ENCODE measurements around the gene STEAP1.
"Not testable (repeated sequence)": the region's sequence is repeated elsewhere in the genome, so short reads cannot be mapped to it uniquely, and the experiment has no call there.

The STEAP1 gene

DNA sequence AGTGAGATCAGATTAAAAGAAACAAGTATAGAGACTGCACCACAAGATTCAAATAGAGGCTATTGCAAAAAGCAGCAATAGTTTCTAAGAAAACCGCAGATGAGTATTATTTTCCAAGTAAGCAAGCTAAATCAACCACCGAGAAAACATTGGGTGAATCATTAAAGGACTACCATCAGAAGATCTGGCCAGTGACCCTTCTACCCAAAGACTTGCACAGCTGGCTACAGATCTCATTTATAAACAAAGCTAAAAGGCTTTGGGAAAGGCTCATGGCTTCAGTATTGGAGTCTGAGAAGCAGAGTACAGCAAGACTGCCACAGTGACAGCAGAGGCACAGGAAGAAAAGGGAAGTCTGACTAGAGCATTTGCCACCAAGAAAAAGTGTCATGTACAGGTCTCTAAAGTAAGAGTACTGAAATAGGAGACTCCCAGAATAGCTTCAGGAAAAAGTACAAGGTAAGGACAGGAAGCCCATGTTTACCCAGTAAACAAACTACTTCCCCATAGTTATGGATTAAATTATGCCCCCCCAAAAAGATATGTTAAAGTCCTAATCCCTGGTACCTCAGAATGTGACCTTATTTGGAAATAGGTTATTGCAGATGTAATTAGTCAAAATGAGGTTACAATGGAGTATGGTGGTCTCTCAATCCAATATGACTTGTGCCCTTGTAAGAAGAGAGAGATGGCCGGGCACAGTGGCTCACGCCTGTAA lies 19.0 kb downstream of the STEAP1 start:
- no peak for DNase-seq (ENCODE audit: low read depth)

GRCh38 chr7:90175667-90176066 lies 21.4 kb downstream of the STEAP1 start:
- DNase-seq (ENCODE audit: low read depth), result no peak

DNA sequence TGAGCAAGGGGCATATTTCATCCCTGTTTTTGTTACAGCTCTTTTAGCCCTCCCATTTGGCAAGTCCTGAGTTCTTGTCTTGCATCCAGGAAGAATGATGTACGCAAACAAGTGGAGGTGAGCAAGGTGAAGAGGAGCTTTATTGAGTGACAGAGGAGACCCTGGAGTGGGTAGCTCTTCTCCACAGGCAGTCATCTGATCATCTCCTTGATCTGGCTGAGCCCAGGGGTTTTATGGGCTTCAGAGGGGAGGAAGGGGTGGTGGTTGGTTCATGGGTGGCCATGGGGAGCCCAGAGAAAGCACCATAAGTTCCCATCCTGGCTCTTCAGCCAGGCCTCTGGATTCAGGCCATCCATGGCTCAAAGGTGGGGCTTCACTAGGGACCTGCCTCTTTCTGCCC lies 21.9 kb downstream of the STEAP1 start:
- DNase-seq (ENCODE audit: low read depth), result no peak

- no peak for DNase-seq (ENCODE audit: low read depth)
Observed at GRCh38 chr7:90178166-90178565, 23.9 kb downstream of the STEAP1 start.

GRCh38 chr7:90178679-90179278 lies 24.5 kb downstream of the STEAP1 start:
- DNase-seq (ENCODE audit: low read depth), result peak; percentile 81

DNA sequence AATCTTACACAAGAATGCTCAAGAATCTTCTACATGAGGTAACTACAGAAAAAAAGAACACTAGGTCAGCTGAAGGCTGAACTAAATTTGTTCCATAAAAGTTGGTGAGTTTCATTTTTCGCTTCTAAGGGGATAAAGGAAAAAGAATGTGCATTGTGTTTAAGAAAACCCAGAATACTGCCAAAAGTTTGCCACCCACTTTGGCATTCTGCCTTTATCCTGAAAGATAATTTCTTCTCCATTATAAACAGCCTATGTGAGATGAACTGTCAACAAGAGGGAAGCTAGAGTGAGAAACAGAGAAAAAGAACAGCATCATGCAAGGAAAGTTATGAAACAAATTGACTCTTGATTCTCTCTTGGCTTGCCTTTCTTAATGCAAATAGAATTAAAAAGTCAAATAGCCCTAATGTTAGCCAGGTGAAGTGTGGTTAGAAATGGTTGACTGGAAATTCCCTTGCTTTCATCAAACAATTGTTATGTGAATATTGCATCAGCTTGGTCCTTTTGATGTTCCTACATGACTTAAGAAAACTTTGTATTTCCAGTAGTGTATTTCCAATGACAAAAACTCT lies 25.8 kb downstream of the STEAP1 start:
- no peak for DNase-seq (ENCODE audit: low read depth)

GRCh38 chr7:90180649-90181048 lies 26.4 kb downstream of the STEAP1 start:
- DNase-seq (ENCODE audit: low read depth), result no peak

- no peak for DNase-seq (ENCODE audit: low read depth)
Observed at GRCh38 chr7:90181485-90181884, 27.2 kb downstream of the STEAP1 start.

DNA sequence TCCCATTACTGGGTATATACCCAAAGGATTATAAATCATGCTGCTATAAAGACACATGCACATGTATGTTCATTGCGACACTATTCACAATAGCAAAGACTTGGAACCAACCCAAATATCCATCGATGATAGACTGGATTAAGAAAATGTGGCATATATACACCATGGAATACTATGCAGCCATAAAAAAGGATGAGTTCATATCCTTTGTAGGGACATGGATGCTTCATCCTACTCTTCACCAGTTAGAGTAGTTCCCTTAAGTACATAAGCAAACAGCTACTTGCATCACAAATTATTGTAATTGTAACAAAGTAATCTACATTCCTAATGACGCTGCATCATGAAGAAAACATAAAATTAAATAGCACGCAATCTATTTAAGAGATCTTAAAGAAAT lies 32.0 kb downstream of the STEAP1 start:
- not testable (repeated sequence) for DNase-seq (ENCODE audit: low read depth)

GRCh38 chr7:90187507-90188050 lies 33.3 kb downstream of the STEAP1 start:
- DNase-seq (ENCODE audit: low read depth), result no peak

GRCh38 chr7:90188281-90188680 lies 34.0 kb downstream of the STEAP1 start:
- DNase-seq (ENCODE audit: low read depth), result no peak

DNA sequence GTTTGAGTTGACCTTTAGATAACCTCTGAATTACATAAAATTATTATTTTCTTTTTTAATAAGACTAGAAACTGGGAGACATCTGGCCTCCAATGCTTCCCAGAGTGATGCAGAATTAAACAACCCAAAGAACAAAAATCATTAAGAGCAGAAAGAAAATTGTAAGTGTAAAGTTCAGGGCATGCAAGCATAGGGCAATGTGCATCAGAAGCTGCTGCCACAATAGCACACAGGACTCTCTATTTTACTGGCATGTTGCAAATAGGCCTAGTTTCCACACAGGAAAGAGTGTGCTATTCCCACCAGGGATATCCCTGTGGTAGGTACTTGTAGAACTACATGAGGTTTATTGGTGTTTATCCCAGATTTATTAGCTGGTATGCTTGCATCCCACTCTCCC lies 36.7 kb downstream of the STEAP1 start:
- DNase-seq (ENCODE audit: low read depth), result no peak

DNA sequence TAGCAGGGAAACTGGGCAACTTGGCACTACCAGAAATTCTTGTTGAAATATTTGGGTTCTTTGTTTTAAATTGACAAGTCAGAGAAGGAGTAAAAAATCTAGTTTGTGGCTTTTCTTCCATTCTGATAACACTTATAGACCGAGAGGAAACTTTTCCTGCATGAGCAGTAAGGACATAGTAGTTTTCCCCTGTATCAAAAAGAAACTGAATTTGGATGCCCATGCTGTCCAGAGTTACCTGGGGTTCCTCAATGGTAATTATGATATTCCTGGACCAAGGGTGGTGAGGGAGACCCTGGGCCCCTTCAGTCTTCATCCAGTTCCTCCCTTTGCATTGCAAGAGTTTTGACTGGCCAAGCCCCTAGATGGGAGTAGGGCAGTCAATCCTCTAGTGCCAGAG lies 37.4 kb downstream of the STEAP1 start:
- DNase-seq (ENCODE audit: low read depth), result no peak

- no peak for DNase-seq (ENCODE audit: low read depth)
Observed at GRCh38 chr7:90192876-90193750, 38.8 kb downstream of the STEAP1 start.

DNA sequence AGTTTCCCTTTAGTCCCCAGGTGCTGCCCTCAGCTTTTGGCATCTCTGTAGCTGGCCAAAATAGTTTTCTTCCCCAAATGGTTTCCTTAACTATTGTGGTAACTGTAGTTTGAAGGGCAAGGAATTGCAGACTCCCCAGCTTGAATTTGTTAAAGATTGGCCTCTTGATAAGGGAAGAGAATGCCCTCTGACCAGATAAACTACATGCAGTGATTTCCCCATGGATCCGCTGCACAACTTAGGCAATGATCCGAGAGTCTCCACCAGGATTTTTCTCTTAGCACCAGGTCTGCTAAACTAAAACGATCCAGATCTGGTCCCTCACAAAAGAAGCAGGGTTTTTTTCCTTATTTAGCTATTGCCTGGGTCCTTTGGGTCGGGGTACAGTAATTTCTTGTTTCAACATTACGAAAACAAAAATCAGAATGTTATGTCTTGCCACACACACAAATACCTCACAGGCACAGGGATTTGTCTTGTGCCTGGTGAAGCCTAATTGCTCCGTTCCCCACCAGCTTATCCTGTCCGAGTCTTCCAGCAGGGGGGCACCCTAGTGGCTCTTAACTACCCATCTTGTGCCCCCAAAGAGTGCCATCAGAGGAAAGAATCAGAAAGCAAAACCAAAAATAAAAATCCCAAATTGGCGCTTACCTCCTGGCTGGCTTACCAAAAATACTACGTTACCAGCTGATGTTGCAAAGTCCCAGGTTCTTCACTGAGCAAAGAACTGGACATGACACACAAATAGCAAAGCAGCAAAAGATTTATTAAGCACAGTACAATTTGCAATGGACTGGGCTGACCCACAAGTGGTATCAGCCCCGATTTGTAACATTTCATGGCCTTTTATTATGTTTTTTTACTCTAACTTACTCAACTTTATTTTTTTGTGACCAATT lies 40.9 kb downstream of the STEAP1 start:
- DNase-seq (ENCODE audit: low read depth), result no peak

- no peak for DNase-seq (ENCODE audit: low read depth)
Observed at GRCh38 chr7:90201500-90202195, 47.4 kb downstream of the STEAP1 start.

DNA sequence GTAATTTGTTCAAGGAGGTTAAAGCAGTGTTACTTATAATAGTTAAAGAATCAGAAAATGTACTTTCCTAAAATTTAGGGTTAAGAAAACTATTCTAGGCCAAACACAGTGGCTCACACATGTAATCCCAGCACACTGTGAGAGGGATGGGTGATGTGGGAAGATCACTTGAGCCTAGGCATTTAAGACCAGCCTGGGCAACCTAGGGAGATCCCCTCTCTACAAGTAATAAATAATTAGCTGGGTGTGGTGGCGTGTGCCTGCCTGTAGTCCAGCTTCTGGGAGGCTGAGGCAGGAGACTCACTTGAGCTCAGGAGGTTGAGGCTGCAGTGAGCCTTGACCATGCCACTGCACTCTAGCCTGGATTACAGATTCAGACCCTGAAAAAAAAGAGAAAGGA lies 53.7 kb downstream of the STEAP1 start:
- no peak for DNase-seq (ENCODE audit: low read depth)

- DNase-seq (ENCODE audit: low read depth), result no peak
Observed at GRCh38 chr7:90209776-90210175, 55.5 kb downstream of the STEAP1 start.

DNA sequence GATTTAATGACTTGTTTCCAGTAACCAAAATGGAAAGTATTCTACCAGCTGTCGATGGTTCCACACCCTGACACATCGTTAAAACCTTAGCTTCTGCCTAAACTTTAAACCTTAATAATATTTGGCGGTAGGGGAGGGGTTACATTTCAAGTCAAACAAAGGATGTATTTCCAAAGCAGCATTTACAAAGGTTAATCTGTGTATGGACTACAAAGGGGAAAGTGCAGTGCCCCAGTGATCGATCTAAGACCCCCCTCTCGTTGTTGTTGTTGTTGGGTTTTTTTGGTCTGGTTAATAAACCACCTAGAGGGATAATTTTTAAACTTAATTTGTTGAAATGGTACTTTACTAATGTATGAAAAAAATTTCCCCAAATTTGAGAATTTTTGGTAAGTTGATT lies 56.2 kb downstream of the STEAP1 start:
- DNase-seq (ENCODE audit: low read depth), result no peak

DNA sequence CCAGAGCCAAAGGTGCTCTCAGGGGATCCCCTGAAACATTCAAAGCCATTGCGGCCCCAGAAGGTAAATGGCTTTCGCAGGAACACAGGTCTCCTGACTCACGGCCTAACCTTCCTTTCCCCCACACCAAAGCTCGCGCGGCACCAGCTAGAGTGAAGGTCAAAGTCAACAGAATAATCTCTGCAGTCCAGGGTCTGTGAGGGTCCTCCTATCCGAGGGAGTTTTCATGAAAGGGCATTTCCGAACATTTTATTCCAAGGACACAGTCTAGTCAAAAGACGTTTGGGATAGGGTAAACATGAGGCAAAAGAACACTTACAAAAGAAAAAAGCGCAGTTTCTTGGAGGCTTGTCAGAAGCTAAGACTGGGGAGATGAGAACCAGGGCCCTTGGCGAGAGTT lies 56.7 kb downstream of the STEAP1 start:
- DNase-seq (ENCODE audit: low read depth), result no peak
